WTC11 (cell line): Measurements from ENCODE around the gene SCGB1C1.

Experiments
- IRF2 ChIP-seq: sonication (generic); formaldehyde crosslinking; IDR thresholded peaks from 2 replicates; pipeline ENCODE4 v1.8.0; 2022; ENCODE audit warnings: low read depth, missing genetic modification reagents, borderline replicate concordance
- KAT7 ChIP-seq: sonication (generic); formaldehyde crosslinking; IDR thresholded peaks from 2 replicates; pipeline ENCODE4 v1.8.1; 2023; ENCODE audit warnings: missing genetic modification reagents, mild to moderate bottlenecking, borderline replicate concordance
- NFYB ChIP-seq: sonication (generic); formaldehyde crosslinking; conservative IDR thresholded peaks from 2 replicates; pipeline ENCODE4 v1.8.0; 2022; ENCODE audit warnings: low read depth, missing genetic modification reagents
- SP1 ChIP-seq: sonication (generic); formaldehyde crosslinking; conservative IDR thresholded peaks from 2 replicates; pipeline ENCODE4 v1.8.1; 2022; ENCODE audit warnings: missing genetic modification reagents
- TF ChIP-seq, protein P1 (sequence below): fragments of 200-600 bp; IDR thresholded peaks from 2 replicates; pipeline ENCODE4 v1.8.0; 2022; ENCODE audit warnings: antibody characterized with exemption

DNA sequence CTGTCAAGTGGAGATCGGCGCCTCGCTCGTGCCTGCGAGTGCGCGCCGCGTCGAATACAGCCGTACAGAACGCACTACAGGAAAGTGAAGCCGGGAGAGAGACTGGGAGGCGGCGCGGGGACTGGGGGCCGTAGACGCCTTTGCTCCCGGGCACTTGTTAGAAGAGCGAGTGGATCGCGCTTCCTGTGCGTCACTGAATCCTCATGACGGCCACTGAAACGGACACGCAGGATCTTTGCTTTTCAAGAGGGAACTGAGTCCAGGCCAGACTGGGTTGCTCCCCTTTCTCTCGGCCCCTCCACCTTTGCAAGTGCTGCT lies 14.9 kb downstream of the SCGB1C1 start:
- TF ChIP-seq SP1, result no peak
- TF ChIP-seq KAT7 (CRISPR knock-in tag), result no peak; the same call in 1 of the 2 replicates
- TF ChIP-seq IRF2, result no peak
- TF ChIP-seq, protein P1, sequence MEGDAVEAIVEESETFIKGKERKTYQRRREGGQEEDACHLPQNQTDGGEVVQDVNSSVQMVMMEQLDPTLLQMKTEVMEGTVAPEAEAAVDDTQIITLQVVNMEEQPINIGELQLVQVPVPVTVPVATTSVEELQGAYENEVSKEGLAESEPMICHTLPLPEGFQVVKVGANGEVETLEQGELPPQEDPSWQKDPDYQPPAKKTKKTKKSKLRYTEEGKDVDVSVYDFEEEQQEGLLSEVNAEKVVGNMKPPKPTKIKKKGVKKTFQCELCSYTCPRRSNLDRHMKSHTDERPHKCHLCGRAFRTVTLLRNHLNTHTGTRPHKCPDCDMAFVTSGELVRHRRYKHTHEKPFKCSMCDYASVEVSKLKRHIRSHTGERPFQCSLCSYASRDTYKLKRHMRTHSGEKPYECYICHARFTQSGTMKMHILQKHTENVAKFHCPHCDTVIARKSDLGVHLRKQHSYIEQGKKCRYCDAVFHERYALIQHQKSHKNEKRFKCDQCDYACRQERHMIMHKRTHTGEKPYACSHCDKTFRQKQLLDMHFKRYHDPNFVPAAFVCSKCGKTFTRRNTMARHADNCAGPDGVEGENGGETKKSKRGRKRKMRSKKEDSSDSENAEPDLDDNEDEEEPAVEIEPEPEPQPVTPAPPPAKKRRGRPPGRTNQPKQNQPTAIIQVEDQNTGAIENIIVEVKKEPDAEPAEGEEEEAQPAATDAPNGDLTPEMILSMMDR, result no peak
- TF ChIP-seq NFYB, result no peak
